H7 (cell line): ENCODE results near the gene SCEL. TPM values are rescaled to one million over a fixed set of nuclear protein-coding genes. Genes with fewer than 3 reads are reported as not detected.
"Not testable (repeated sequence)": the region's sequence is repeated elsewhere in the genome, so short reads cannot be mapped to it uniquely, and the experiment has no call there.

Experiments
- DNase-seq: peaks from one replicate; pipeline ENCODE4 v3.0.0; 2012
- H3K27me3 ChIP-seq: 2 replicates; pipeline ENCODE4 v1.6.0; 2011; ENCODE audit warnings: mild to moderate bottlenecking, low read length; ENCODE audit not compliant: control insufficient read depth, insufficient read depth
- H3K36me3 ChIP-seq: replicated peaks from 2 replicates; pipeline ENCODE4 v1.5.1; 2011; ENCODE audit warnings: low read length; ENCODE audit not compliant: control insufficient read depth, insufficient read depth
- H3K4me3 ChIP-seq: 2 replicates; pipeline ENCODE4 v1.5.1; 2011; ENCODE audit warnings: low read depth, mild to moderate bottlenecking, control low read depth, low read length, moderate library complexity; ENCODE audit not compliant: insufficient read depth
- total RNA-seq: library from RNA; depleted of rRNA; stranded (reverse); fragments of >200 nt; shearing (Covaris generic); gene quantifications from 2 replicates; pipeline ENCODE4 v1.2.3, GENCODE V29; 2014

SCEL gene
- total RNA-seq, 1 experiment from 2014 or later: not detected

- DNase-seq: no peak
- Histone ChIP-seq H3K36me3 (no peaks in the 10 kb centered on the region), H3K4me3 (no peak overlapping the region), H3K27me3 (no peaks in the 10 kb centered on the region)
Observed at GRCh38 chr13:77514336-77514726, 21.2 kb upstream of the SCEL start.

DNA sequence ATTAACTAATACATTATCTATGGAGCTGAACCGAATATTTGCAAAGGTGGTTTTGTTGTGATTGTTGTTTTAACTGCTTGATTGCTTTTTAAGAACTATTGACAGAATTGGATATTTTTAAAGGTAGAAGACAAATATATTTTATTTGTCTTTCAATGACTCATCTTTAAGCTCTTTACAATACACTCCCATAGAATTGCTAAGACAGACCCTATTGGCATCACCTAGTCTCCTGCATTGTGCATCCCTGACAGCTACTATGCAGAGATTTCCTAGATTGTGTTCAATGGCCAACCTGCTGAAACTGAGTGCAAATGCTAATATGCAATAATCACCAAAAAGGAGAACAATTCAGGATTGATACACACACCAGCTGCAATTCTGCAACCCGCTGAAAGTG lies 19.7 kb upstream of the SCEL start:
- no peaks in the 10 kb centered on the region for H3K27me3 ChIP-seq
- no peak overlapping the region for H3K4me3 ChIP-seq
- no peaks in the 10 kb centered on the region for H3K36me3 ChIP-seq
- DNase-seq: no peak

DNA sequence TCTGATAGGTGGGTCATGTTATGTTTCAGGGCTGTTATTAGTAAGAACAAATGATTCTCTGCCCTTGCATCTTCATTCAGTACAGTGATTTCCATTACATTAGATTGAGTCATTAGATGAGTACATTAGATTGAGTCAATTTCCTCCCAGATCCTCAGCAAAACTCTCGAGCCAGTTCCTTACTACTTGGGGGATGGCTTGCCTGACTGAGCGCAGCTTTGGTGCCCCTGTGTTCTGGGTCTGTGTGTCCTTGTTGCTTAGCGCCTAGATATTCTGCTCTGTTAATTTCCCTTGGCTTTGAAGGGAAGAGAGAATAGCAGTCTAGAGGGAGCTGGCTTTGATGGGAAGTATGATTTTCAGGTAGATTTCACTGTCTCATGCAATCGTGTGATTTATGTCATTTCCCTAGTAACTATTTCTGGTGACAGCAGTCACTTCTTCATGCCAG lies 19.1 kb upstream of the SCEL start:
- no peak for DNase-seq
- H3K27me3 ChIP-seq: no peaks in the 10 kb centered on the region
- H3K36me3 ChIP-seq: no peaks in the 10 kb centered on the region
- no peak overlapping the region for H3K4me3 ChIP-seq

GRCh38 chr13:77518266-77518665 lies 17.2 kb upstream of the SCEL start:
- Histone ChIP-seq H3K27me3 (no peaks in the 10 kb centered on the region), H3K4me3 (no peak overlapping the region), H3K36me3 (no peaks in the 10 kb centered on the region)
- no peak for DNase-seq

GRCh38 chr13:77519396-77519795 lies 16.1 kb upstream of the SCEL start:
- H3K36me3 ChIP-seq, DNase-seq, H3K27me3 ChIP-seq, H3K4me3 ChIP-seq: not testable (repeated sequence)

DNA sequence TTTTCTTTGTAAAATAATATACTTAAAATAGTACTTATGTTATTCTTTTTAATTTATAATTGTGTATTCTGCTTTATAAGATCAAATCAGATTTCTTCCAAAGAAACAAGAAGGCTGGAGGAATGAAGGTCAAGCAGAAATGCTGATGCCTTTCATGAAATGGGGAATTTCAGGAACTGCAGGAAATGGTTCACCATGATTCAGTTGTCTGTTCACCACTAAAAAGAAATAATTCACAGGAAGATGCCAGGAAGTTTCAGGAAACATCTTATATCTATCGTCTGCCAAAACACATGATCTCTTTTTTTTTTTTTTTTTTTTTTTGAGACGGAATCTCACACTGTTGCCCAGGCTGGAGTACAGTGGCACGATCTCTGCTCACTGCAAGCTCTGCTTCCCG lies 15.7 kb upstream of the SCEL start:
- H3K36me3 ChIP-seq: no peaks in the 10 kb centered on the region
- H3K27me3 ChIP-seq: no peaks in the 10 kb centered on the region
- no peak for DNase-seq
- H3K4me3 ChIP-seq: no peak overlapping the region

GRCh38 chr13:77521194-77521593 lies 14.3 kb upstream of the SCEL start:
- no peaks in the 10 kb centered on the region for H3K27me3 ChIP-seq
- no peaks in the 10 kb centered on the region for H3K36me3 ChIP-seq
- H3K4me3 ChIP-seq: no peak overlapping the region
- no peak for DNase-seq

- Histone ChIP-seq H3K36me3 (no peaks in the 10 kb centered on the region), H3K4me3 (no peak overlapping the region), H3K27me3 (no peaks in the 10 kb centered on the region)
- peak; percentile 14 for DNase-seq
Observed at GRCh38 chr13:77521595-77522367, 13.7 kb upstream of the SCEL start.

DNA sequence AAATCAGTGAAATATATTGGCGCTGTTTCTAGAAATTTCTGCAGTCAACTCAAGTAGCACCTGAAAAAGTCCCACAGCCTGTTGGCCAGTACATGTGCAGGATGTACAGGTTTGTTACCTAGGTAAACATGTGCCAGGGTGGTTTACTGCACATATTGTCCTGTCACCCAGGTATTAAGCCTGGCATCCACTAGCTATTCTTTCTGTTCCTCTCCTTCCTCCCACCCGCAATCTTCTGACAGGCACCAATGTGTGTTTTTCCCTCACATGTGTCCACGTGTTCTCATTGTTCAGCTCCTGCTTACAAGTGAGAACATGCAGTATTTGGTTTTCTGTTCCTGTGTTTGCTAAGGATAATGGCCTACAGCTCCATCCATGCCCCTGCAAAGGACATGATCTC lies 13.1 kb upstream of the SCEL start:
- no peaks in the 10 kb centered on the region for H3K36me3 ChIP-seq
- no peak for DNase-seq
- no peaks in the 10 kb centered on the region for H3K27me3 ChIP-seq
- H3K4me3 ChIP-seq: no peak overlapping the region

GRCh38 chr13:77523386-77523785 lies 12.1 kb upstream of the SCEL start:
- no peaks in the 10 kb centered on the region for H3K36me3 ChIP-seq

GRCh38 chr13:77523834-77524728 lies 11.4 kb upstream of the SCEL start:
- no peaks in the 10 kb centered on the region for H3K36me3 ChIP-seq
- DNase-seq: no peak
- no peak overlapping the region for H3K4me3 ChIP-seq
- H3K27me3 ChIP-seq: no peaks in the 10 kb centered on the region

More at GRCh38 chr13:77523386-77523785, 12.1 kb upstream of the SCEL start:
- no peaks in the 10 kb centered on the region for H3K27me3 ChIP-seq
- no peak for DNase-seq
- H3K4me3 ChIP-seq: no peak overlapping the region

GRCh38 chr13:77528414-77528813 lies 7.1 kb upstream of the SCEL start:
- no peaks in the 10 kb centered on the region for H3K27me3 ChIP-seq
- H3K4me3 ChIP-seq: no peak overlapping the region
- no peak for DNase-seq
- H3K36me3 ChIP-seq: no peaks in the 10 kb centered on the region

DNA sequence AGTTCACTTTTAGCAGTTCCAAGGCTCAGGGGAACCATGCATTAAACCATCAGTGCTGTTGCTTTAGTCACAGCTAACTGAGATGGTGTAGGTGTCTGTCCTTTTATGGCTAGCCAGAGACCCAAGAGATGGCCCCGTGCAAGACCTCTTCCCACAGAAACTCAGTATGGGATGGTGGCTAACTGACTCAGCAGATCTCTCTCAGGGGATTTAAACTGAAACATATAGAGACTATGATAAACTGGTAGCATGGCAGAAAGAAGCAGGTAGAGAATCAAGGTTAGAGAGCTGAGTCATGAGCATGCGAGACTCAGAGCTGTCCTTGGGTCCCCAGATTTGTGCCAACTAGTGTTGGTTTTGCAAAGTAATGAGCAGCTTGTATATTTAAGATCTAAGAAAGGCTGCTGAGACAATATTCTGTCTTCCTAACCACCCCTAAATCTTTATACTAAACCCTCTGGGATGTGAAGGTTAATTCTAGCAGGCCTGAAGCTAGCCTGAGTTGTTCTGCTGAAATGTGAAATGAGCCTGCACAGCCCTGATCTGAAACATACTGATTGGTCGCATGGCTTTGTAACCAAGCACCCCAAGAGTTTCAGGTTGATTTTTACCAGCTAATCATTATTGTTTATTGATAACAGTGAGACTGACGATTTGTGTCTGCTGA lies 6.5 kb upstream of the SCEL start:
- DNase-seq: no peak
- Histone ChIP-seq H3K27me3 (no peaks in the 10 kb centered on the region), H3K36me3 (no peaks in the 10 kb centered on the region), H3K4me3 (no peak overlapping the region)

- no peak for DNase-seq
- Histone ChIP-seq H3K4me3 (no peak overlapping the region), H3K27me3 (no peaks in the 10 kb centered on the region), H3K36me3 (no peaks in the 10 kb centered on the region)
Observed at GRCh38 chr13:77529501-77529840, 6.0 kb upstream of the SCEL start.

DNA sequence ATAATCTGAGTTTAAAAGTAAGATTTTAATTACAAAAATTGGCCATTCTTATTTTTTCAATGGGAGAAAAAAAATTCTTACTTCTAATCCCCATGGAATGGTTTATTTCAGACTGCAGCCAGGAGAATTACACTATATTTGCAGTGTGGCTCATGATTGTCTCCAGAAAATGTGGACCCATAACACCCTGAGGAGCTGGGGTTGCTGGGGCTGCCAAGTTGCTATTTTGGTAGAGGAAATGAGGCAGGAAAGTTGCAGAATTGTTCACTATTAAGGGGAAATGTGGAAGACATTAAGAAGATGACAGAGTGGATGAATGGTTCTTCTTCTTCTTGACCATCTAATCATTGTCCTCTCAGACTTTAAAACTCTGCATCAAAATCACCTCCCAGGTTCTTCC lies 4.6 kb upstream of the SCEL start:
- no peaks in the 10 kb centered on the region for H3K27me3 ChIP-seq
- no peak for DNase-seq
- no peaks in the 10 kb centered on the region for H3K36me3 ChIP-seq
- no peak overlapping the region for H3K4me3 ChIP-seq
